Activated T-helper 17 cell treated with anti-CD3 and anti-CD28 coated beads, Interleukin-2, amount 50 U/mL, for 72 hours (primary cell): Measurements from ENCODE around the gene ITPRID1. TPM values are rescaled to one million over a fixed set of nuclear protein-coding genes. Genes with fewer than 3 reads are reported as not detected.

ENCODE experiments used
- ATAC-seq: fragments of 150-1000 bp; cut with Tn5 transposase; replicated peaks from 2 replicates; pipeline ENCODE4 v1.10.0; 2021; ENCODE audit warnings: mild to moderate bottlenecking, moderate library complexity
- H3K27ac Mint-ChIP-seq: one replicate; pipeline ENCODE4 v1.8.0; 2022; ENCODE audit warnings: mixed read lengths
- H3K27me3 Mint-ChIP-seq: one replicate; pipeline ENCODE4 v1.8.0; 2022; ENCODE audit warnings: mixed read lengths
- H3K36me3 Mint-ChIP-seq: one replicate; pipeline ENCODE4 v1.8.0; 2022; ENCODE audit warnings: low read depth, mild to moderate bottlenecking, mixed read lengths
- H3K4me1 Mint-ChIP-seq: one replicate; pipeline ENCODE4 v1.8.0; 2022; ENCODE audit warnings: mixed read lengths
- H3K4me3 Mint-ChIP-seq: one replicate; pipeline ENCODE4 v1.8.0; 2022; ENCODE audit warnings: mild to moderate bottlenecking, mixed read lengths
- H3K9me3 Mint-ChIP-seq: one replicate; pipeline ENCODE4 v1.8.0; 2022; ENCODE audit warnings: mixed read lengths
- total RNA-seq, 2 donors: library from RNA; stranded (reverse); gene quantifications; one replicate each; pipeline ENCODE4 v1.2.3, GENCODE V29; 2022

The ITPRID1 gene
- total RNA-seq, 2 donors from 2014 or later: not detected

DNA sequence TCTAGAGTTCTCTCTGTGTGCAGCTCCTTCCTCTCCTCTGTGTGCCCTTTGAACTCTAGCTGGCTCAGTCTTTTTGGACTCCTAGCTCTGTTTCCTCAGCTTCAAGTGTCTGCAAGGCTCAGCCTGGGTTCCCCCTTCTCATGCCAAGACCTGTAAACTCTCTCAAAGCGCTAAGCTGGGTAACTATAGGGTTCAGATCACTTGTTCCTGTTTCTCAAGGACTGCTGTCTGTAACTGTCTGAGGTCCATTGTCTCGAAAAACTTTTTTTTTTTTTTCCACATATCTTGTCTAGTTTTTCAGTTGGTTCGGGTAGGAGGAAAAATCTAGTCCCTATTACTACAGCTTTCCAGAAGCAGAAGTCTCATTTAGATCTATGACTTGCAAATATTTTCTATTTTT, 126.5 kb downstream of the ITPRID1 start:
- no peak overlapping the region for H3K4me3 Mint-ChIP-seq
- no peak overlapping the region for H3K27ac Mint-ChIP-seq
- ATAC-seq: no peak
- H3K4me1 Mint-ChIP-seq: no peaks in the 10 kb centered on the region
- peaks cover 4% of the 10 kb centered on the region for H3K9me3 Mint-ChIP-seq
- H3K27me3 Mint-ChIP-seq: no peaks in the 10 kb centered on the region
- H3K36me3 Mint-ChIP-seq: no peaks in the 10 kb centered on the region

- Mint-ChIP-seq H3K27ac (no peak overlapping the region), H3K9me3 (peaks cover 4% of the 10 kb centered on the region), H3K4me3 (no peak overlapping the region), H3K27me3 (no peaks in the 10 kb centered on the region), H3K36me3 (no peaks in the 10 kb centered on the region), H3K4me1 (no peaks in the 10 kb centered on the region)
- no peak for ATAC-seq
Observed at GRCh38 chr7:31642681-31643115, 128.8 kb downstream of the ITPRID1 start.

DNA sequence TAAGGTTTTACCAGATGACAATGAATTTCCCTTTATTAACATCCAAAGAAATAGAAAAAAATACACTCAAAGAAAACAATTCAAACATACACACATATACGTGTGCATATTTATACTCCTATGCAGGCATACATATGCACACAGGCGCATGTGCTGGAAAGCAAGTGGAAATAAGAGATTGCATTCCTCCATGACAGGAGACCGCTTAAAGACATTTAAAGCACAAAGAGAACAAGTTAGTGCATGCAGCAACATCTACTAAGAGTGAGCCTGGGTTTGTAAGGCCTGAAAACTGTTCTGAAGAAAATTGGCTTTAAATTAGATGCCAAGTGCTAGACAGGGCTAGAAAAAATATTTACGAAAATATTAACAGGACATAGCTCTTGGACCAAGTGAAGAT, 133.1 kb downstream of the ITPRID1 start:
- Mint-ChIP-seq H3K4me3 (no peak overlapping the region), H3K9me3 (no peaks in the 10 kb centered on the region), H3K27me3 (no peaks in the 10 kb centered on the region), H3K4me1 (no peaks in the 10 kb centered on the region), H3K36me3 (no peaks in the 10 kb centered on the region), H3K27ac (no peak overlapping the region)
- ATAC-seq: no peak

- Mint-ChIP-seq H3K4me3 (no peak overlapping the region), H3K4me1 (no peaks in the 10 kb centered on the region), H3K27me3 (no peaks in the 10 kb centered on the region), H3K9me3 (no peaks in the 10 kb centered on the region), H3K27ac (no peak overlapping the region), H3K36me3 (no peaks in the 10 kb centered on the region)
- no peak for ATAC-seq
Observed at GRCh38 chr7:31647511-31647910, 133.6 kb downstream of the ITPRID1 start.

- Mint-ChIP-seq H3K9me3 (no peaks in the 10 kb centered on the region), H3K27me3 (no peaks in the 10 kb centered on the region), H3K27ac (no peak overlapping the region), H3K4me1 (no peaks in the 10 kb centered on the region), H3K36me3 (no peaks in the 10 kb centered on the region), H3K4me3 (no peak overlapping the region)
- ATAC-seq: no peak
Observed at GRCh38 chr7:31648288-31648687, 134.4 kb downstream of the ITPRID1 start.

GRCh38 chr7:31648880-31649279, 135.0 kb downstream of the ITPRID1 start:
- ATAC-seq: no peak
- Mint-ChIP-seq H3K9me3 (peaks cover under 1% of the 10 kb centered on the region), H3K27ac (no peak overlapping the region), H3K27me3 (no peaks in the 10 kb centered on the region), H3K36me3 (no peaks in the 10 kb centered on the region), H3K4me3 (no peak overlapping the region), H3K4me1 (no peaks in the 10 kb centered on the region)

GRCh38 chr7:31651234-31652062, 137.6 kb downstream of the ITPRID1 start:
- H3K4me3 Mint-ChIP-seq: no peak overlapping the region
- peaks cover 12% of the 10 kb centered on the region for H3K9me3 Mint-ChIP-seq
- no peaks in the 10 kb centered on the region for H3K36me3 Mint-ChIP-seq
- ATAC-seq: no peak
- no peaks in the 10 kb centered on the region for H3K4me1 Mint-ChIP-seq
- H3K27me3 Mint-ChIP-seq: no peaks in the 10 kb centered on the region
- no peak overlapping the region for H3K27ac Mint-ChIP-seq

- Mint-ChIP-seq H3K9me3 (peaks cover 12% of the 10 kb centered on the region), H3K27me3 (no peaks in the 10 kb centered on the region)
Observed at GRCh38 chr7:31652063-31652326, 138.1 kb downstream of the ITPRID1 start.

GRCh38 chr7:31663072-31663471, 149.2 kb downstream of the ITPRID1 start:
- Mint-ChIP-seq H3K27me3 (no peaks in the 10 kb centered on the region), H3K9me3 (peaks cover 8% of the 10 kb centered on the region), H3K4me1 (no peaks in the 10 kb centered on the region), H3K4me3 (no peak overlapping the region), H3K27ac (no peak overlapping the region), H3K36me3 (no peaks in the 10 kb centered on the region)
- no peak for ATAC-seq

More at GRCh38 chr7:31652063-31652326, 138.1 kb downstream of the ITPRID1 start:
- Mint-ChIP-seq H3K4me1 (no peaks in the 10 kb centered on the region), H3K36me3 (no peaks in the 10 kb centered on the region), H3K27ac (no peak overlapping the region), H3K4me3 (no peak overlapping the region)
- no peak for ATAC-seq

- peaks cover 8% of the 10 kb centered on the region for H3K9me3 Mint-ChIP-seq
- H3K36me3 Mint-ChIP-seq: no peaks in the 10 kb centered on the region
- no peak for ATAC-seq
- no peaks in the 10 kb centered on the region for H3K4me1 Mint-ChIP-seq
- no peak overlapping the region for H3K4me3 Mint-ChIP-seq
- H3K27me3 Mint-ChIP-seq: no peaks in the 10 kb centered on the region
- H3K27ac Mint-ChIP-seq: no peak overlapping the region
Observed at GRCh38 chr7:31664890-31665289, 151.0 kb downstream of the ITPRID1 start.

- Mint-ChIP-seq H3K4me1 (no peaks in the 10 kb centered on the region), H3K27me3 (no peaks in the 10 kb centered on the region), H3K4me3 (no peak overlapping the region), H3K36me3 (no peaks in the 10 kb centered on the region), H3K9me3 (peaks cover 8% of the 10 kb centered on the region), H3K27ac (no peak overlapping the region)
- ATAC-seq: no peak
Observed at GRCh38 chr7:31665546-31665945, 151.7 kb downstream of the ITPRID1 start.

DNA sequence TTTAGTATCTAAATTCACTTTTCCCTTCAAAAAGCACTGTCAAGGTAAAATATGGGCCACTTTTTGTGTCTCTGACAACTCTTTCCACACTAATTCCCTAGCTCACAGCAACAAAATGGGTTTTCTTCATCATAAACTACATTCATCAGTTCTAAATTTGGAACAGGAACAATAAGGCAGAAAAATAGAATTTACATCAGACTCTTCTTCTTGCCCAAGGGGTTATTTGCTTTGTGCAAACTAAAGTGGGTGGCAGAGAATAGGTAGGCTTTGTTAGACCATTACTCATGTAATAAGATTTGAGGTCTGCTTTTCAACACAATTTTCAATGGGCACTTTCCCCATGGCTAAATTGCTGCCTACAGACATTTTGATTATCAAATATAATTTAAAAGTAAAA, 155.6 kb downstream of the ITPRID1 start:
- no peak for ATAC-seq
- Mint-ChIP-seq H3K4me1 (no peaks in the 10 kb centered on the region), H3K4me3 (no peak overlapping the region), H3K27me3 (no peaks in the 10 kb centered on the region), H3K27ac (no peak overlapping the region), H3K36me3 (no peaks in the 10 kb centered on the region), H3K9me3 (peaks cover 4% of the 10 kb centered on the region)

DNA sequence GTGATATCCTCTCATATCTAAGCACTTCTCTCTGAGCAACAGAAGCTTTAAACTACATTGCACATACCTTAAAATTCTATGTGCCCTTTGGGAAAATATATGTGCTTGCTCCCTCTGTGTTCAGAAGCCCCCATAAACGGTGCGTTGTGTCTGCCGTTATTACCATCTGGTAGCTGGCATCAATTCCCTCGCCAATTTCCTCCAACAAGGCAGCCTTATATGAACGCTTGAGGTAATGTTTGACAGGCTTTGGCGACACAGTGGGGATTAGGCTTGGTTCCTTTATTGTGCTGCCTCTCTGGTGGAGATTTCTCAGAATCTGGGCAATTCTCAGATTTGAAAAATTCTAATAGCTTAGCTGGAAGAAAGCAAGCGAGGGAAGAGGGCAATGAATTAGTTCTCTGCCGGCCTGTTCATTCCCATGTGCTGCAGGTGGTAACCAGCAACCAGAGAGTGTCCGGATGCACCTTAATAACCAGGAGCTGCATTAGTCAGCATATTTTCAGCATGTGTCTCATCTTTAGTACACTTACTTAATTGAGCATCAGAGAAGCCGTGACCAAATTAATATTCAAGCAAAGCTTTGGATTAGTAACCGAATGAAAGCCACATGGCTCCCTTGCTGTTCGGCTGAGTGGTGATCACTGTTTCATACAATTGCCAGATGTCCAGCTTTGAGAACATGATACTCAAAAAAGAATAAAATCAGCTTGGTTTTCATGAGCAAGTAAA, 165.8 kb downstream of the ITPRID1 start:
- no peaks in the 10 kb centered on the region for H3K27me3 Mint-ChIP-seq
- no peaks in the 10 kb centered on the region for H3K36me3 Mint-ChIP-seq
- no peak for ATAC-seq
- H3K27ac Mint-ChIP-seq: no peak overlapping the region
- no peak overlapping the region for H3K4me3 Mint-ChIP-seq
- no peaks in the 10 kb centered on the region for H3K4me1 Mint-ChIP-seq
- H3K9me3 Mint-ChIP-seq: no peaks in the 10 kb centered on the region

- no peak overlapping the region for H3K27ac Mint-ChIP-seq
- H3K9me3 Mint-ChIP-seq: no peaks in the 10 kb centered on the region
- H3K27me3 Mint-ChIP-seq: no peaks in the 10 kb centered on the region
- no peak overlapping the region for H3K4me3 Mint-ChIP-seq
- no peaks in the 10 kb centered on the region for H3K4me1 Mint-ChIP-seq
- H3K36me3 Mint-ChIP-seq: no peaks in the 10 kb centered on the region
- no peak for ATAC-seq
Observed at GRCh38 chr7:31683445-31684225, 169.7 kb downstream of the ITPRID1 start.
